ENCODE data around the gene GABARAPL2.

GRCh38 chr16:75546293-75546692 is 19.9 kb upstream of the GABARAPL2 start:
- TF ChIP-seq TCF4 (CRISPR knock-in tag; IDR thresholded peaks at IDR 0.05; ENCODE audit: borderline replicate concordance) (no peak), ZNF8 (CRISPR knock-in tag; IDR thresholded peaks at IDR 0.05) (no peak), ZC3H10 (CRISPR knock-in tag; IDR thresholded peaks at IDR 0.05) (no peak), ZFP3 (CRISPR knock-in tag; IDR thresholded peaks at IDR 0.05) (no peak), PPARA (CRISPR knock-in tag; IDR thresholded peaks at IDR 0.05; ENCODE audit: borderline replicate concordance) (no peak), ZFP30 (CRISPR knock-in tag; IDR thresholded peaks at IDR 0.05) (no peak), TOX (CRISPR knock-in tag; IDR thresholded peaks at IDR 0.05; ENCODE audit: borderline replicate concordance) (no peak), OSR1 (CRISPR knock-in tag; IDR thresholded peaks at IDR 0.05) (no peak), ZNF70 (CRISPR knock-in tag; IDR thresholded peaks at IDR 0.05) (no peak), POU6F1 (CRISPR knock-in tag; IDR thresholded peaks at IDR 0.05; ENCODE audit: borderline replicate concordance, low read depth) (no peak)
- TF ChIP-seq, protein P1, sequence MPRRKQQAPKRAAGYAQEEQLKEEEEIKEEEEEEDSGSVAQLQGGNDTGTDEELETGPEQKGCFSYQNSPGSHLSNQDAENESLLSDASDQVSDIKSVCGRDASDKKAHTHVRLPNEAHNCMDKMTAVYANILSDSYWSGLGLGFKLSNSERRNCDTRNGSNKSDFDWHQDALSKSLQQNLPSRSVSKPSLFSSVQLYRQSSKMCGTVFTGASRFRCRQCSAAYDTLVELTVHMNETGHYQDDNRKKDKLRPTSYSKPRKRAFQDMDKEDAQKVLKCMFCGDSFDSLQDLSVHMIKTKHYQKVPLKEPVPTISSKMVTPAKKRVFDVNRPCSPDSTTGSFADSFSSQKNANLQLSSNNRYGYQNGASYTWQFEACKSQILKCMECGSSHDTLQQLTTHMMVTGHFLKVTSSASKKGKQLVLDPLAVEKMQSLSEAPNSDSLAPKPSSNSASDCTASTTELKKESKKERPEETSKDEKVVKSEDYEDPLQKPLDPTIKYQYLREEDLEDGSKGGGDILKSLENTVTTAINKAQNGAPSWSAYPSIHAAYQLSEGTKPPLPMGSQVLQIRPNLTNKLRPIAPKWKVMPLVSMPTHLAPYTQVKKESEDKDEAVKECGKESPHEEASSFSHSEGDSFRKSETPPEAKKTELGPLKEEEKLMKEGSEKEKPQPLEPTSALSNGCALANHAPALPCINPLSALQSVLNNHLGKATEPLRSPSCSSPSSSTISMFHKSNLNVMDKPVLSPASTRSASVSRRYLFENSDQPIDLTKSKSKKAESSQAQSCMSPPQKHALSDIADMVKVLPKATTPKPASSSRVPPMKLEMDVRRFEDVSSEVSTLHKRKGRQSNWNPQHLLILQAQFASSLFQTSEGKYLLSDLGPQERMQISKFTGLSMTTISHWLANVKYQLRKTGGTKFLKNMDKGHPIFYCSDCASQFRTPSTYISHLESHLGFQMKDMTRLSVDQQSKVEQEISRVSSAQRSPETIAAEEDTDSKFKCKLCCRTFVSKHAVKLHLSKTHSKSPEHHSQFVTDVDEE (CRISPR knock-in tag; IDR thresholded peaks at IDR 0.05): no peak
